ENCODE results near the gene PITPNB. TPM values are rescaled to one million over a fixed set of nuclear protein-coding genes. Genes with fewer than 3 reads are reported as not detected.

PITPNB gene
- total RNA-seq, 1 experiment from 2014 or later: 23.8 TPM

DNA sequence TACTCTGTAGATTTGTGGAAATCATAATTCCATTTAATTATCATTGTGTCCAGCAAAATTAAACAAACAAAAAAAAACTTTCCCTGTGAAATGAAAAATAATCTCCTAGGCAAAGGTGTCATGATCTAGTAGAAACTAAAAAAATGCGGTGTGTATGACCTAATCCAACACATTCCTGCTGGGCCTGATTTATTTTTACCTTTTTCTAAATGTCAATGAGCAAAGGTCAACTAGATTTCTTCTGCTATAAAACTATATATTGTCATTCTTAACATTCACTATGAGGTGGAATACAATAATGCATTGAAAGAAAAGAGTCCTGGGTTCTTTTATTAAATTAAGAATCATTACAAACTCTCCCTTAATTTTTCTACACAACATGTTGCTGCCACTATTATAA lies 60.4 kb downstream of the PITPNB start:
- H3K79me2 ChIP-seq (ENCODE audit: low read length): peaks cover 14% of the 10 kb centered on the region
- H3K4me2 ChIP-seq (ENCODE audit: low read depth, low read length, poor library complexity, severe bottlenecking): no peak overlapping the region
- H3K9ac ChIP-seq (ENCODE audit: low read length): no peak overlapping the region
- H4K20me1 ChIP-seq (ENCODE audit: insufficient read depth, low read depth, low read length): no peaks in the 10 kb centered on the region
- H3K4me1 ChIP-seq (ENCODE audit: low read length): no peaks in the 10 kb centered on the region
- H3K36me3 ChIP-seq (ENCODE audit: insufficient read depth, low read length): peaks cover 39% of the 10 kb centered on the region
- H3K27me3 ChIP-seq (ENCODE audit: low read length): no peaks in the 10 kb centered on the region
- no peak overlapping the region for H3K4me3 ChIP-seq (ENCODE audit: low read length)
- H3K9me2 ChIP-seq (replicated peaks; ENCODE audit: insufficient read depth, low read length): no peaks in the 10 kb centered on the region
- DNase-seq: no peak
- H2AFZ ChIP-seq (ENCODE audit: low read length): no peak overlapping the region
- H3K9me3 ChIP-seq (ENCODE audit: low read length): no peaks in the 10 kb centered on the region
- no peak overlapping the region for H3K27ac ChIP-seq (ENCODE audit: low read length)

DNA sequence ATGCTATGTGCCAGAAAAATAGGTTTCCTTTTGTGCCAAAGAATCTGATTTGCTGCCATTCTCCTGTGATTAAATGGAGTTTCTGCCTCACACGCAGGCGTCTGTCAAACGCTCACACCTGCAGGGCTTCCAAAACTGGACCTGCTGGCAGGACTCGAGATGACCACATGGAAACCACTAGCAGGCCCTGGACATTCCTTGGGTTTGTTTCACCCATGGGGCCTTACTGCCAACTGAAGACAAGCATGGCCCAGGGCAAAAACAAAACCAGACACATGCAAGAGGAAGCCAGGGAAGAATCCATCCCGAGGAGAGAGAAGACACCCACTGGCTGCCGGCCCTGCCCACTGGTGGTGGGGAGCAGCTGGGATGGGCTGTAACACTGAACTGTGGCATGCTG lies 61.6 kb downstream of the PITPNB start:
- Histone ChIP-seq H3K36me3 (ENCODE audit: insufficient read depth, low read length) (peaks cover 51% of the 10 kb centered on the region), H3K27me3 (ENCODE audit: low read length) (no peaks in the 10 kb centered on the region), H3K9me3 (ENCODE audit: low read length) (no peaks in the 10 kb centered on the region)

DNA sequence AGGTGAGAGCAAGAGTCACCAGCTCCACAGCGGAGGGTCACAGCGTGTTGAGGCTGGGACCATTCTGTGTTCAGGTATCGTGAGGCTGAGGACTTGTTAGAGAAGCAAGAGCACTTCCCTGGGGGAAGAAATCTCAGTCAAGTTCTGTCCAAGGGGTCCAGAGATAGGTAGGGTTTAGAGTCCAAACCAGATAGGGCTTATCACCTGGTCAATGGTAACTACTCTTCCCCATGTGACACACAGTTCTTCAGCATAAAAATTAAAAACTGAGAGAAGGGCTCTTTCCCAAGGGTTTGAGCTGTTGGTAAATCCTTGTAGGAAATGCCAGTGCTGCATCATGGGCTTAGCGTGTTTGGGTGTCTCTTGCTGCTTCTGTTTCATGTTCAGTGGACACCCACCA lies 62.7 kb downstream of the PITPNB start:
- no peaks in the 10 kb centered on the region for H3K4me1 ChIP-seq (ENCODE audit: low read length)
- H3K27ac ChIP-seq (ENCODE audit: low read length): no peak overlapping the region
- H3K9me2 ChIP-seq (replicated peaks; ENCODE audit: insufficient read depth, low read length): no peaks in the 10 kb centered on the region
- H3K9ac ChIP-seq (ENCODE audit: low read length): no peak overlapping the region
- H2AFZ ChIP-seq (ENCODE audit: low read length): no peak overlapping the region
- peaks cover 6% of the 10 kb centered on the region; the same call in 1 of the 2 replicates for H3K79me2 ChIP-seq (ENCODE audit: low read length)
- no peak overlapping the region for H3K4me2 ChIP-seq (ENCODE audit: low read depth, low read length, poor library complexity, severe bottlenecking)
- H3K4me3 ChIP-seq (ENCODE audit: low read length): no peak overlapping the region
- H3K36me3 ChIP-seq (ENCODE audit: insufficient read depth, low read length): peaks cover 56% of the 10 kb centered on the region
- no peaks in the 10 kb centered on the region for H3K27me3 ChIP-seq (ENCODE audit: low read length)
- no peaks in the 10 kb centered on the region for H3K9me3 ChIP-seq (ENCODE audit: low read length)
- H4K20me1 ChIP-seq (ENCODE audit: insufficient read depth, low read depth, low read length): no peaks in the 10 kb centered on the region
- DNase-seq: no peak

More for the DNA sequence above, 61.6 kb downstream of the PITPNB start:
- no peak for DNase-seq
- H3K4me2 ChIP-seq (ENCODE audit: low read depth, low read length, poor library complexity, severe bottlenecking): no peak overlapping the region
- no peaks in the 10 kb centered on the region for H3K4me1 ChIP-seq (ENCODE audit: low read length)
- no peaks in the 10 kb centered on the region for H4K20me1 ChIP-seq (ENCODE audit: insufficient read depth, low read depth, low read length)
- no peak overlapping the region for H3K9ac ChIP-seq (ENCODE audit: low read length)
- peaks cover 6% of the 10 kb centered on the region; the same call in 1 of the 2 replicates for H3K79me2 ChIP-seq (ENCODE audit: low read length)
- no peak overlapping the region for H2AFZ ChIP-seq (ENCODE audit: low read length)
- H3K4me3 ChIP-seq (ENCODE audit: low read length): no peak overlapping the region
- no peaks in the 10 kb centered on the region for H3K9me2 ChIP-seq (replicated peaks; ENCODE audit: insufficient read depth, low read length)
- H3K27ac ChIP-seq (ENCODE audit: low read length): no peak overlapping the region

DNA sequence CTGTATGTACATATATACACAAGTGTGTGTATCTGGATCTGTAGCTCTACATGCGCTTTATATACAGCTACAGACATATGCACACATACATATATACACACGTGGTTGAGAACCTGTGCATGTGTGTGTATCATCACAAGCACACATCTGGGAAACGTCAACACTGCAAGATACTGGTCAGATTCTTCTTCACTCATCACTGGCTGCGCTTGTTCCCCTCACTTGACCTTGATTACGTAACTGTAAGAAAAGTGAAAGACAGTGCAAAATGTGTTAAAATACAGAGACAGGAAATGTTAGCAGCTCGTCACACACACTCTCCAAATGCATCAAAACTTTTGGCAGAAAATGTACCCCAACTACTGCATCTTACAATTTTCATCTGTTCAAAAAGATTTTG lies 65.6 kb downstream of the PITPNB start:
- no peaks in the 10 kb centered on the region for H3K9me3 ChIP-seq (ENCODE audit: low read length)
- DNase-seq: no peak
- peaks cover 59% of the 10 kb centered on the region for H3K36me3 ChIP-seq (ENCODE audit: insufficient read depth, low read length)
- 0 out of 2 replicates have a peak, but pooled peaks cover 3% of the 10 kb centered on the region for H3K79me2 ChIP-seq (ENCODE audit: low read length)
- no peak overlapping the region for H3K4me3 ChIP-seq (ENCODE audit: low read length)
- no peak overlapping the region for H2AFZ ChIP-seq (ENCODE audit: low read length)
- no peaks in the 10 kb centered on the region for H3K27me3 ChIP-seq (ENCODE audit: low read length)
- no peak overlapping the region for H3K9ac ChIP-seq (ENCODE audit: low read length)
- H3K4me2 ChIP-seq (ENCODE audit: low read depth, low read length, poor library complexity, severe bottlenecking): no peak overlapping the region
- H4K20me1 ChIP-seq (ENCODE audit: insufficient read depth, low read depth, low read length): no peaks in the 10 kb centered on the region
- H3K27ac ChIP-seq (ENCODE audit: low read length): no peak overlapping the region
- H3K9me2 ChIP-seq (replicated peaks; ENCODE audit: insufficient read depth, low read length): no peaks in the 10 kb centered on the region
- H3K4me1 ChIP-seq (ENCODE audit: low read length): no peaks in the 10 kb centered on the region

DNA sequence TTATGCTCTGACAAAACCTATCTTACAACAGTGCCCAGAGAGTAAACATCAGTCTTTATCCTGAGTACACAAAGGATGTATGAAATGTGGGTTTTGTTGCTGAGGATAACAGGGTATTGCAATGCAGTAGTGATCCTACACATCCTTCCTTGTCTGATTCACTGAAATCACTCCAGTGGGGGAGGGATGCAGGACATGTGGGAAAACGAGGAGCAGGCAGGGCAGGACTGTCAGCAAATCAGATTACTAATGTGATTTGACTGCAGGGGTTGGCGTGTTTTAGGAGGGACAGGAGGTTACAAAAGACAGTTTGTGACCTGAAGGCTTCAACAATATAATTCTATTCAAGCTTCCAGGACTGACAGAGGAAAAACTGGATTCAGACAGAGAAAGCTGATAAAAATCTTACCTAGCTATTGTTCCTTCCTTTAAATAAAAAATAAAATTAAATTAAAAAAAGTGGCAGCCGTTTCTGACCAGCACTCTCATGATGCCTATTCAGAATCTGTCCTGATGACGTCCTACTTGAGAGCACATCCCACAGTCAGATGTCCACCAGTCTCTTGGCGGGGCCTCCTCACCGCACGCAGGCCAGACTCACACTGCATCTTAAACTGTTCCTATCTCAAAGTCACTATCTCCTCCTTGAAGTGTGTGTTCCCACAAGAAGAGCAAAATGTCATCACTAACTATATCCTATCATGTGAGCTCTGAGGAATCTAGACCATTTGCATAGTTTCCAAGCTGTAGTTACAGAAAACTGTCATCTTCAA lies 66.9 kb downstream of the PITPNB start:
- Histone ChIP-seq H3K36me3 (ENCODE audit: insufficient read depth, low read length) (peaks cover 47% of the 10 kb centered on the region), H2AFZ (ENCODE audit: low read length) (no peak overlapping the region), H3K4me3 (ENCODE audit: low read length) (no peak overlapping the region), H3K27me3 (ENCODE audit: low read length) (no peaks in the 10 kb centered on the region), H3K4me2 (ENCODE audit: low read depth, low read length, poor library complexity, severe bottlenecking) (no peak overlapping the region), H3K27ac (ENCODE audit: low read length) (no peak overlapping the region), H3K4me1 (ENCODE audit: low read length) (no peaks in the 10 kb centered on the region), H3K79me2 (ENCODE audit: low read length) (0 out of 2 replicates have a peak, but pooled peaks cover 3% of the 10 kb centered on the region), H3K9me2 (replicated peaks; ENCODE audit: insufficient read depth, low read length) (no peaks in the 10 kb centered on the region), H3K9ac (ENCODE audit: low read length) (no peak overlapping the region), H4K20me1 (ENCODE audit: insufficient read depth, low read depth, low read length) (no peaks in the 10 kb centered on the region), H3K9me3 (ENCODE audit: low read length) (no peaks in the 10 kb centered on the region)
- no peak for DNase-seq

DNA sequence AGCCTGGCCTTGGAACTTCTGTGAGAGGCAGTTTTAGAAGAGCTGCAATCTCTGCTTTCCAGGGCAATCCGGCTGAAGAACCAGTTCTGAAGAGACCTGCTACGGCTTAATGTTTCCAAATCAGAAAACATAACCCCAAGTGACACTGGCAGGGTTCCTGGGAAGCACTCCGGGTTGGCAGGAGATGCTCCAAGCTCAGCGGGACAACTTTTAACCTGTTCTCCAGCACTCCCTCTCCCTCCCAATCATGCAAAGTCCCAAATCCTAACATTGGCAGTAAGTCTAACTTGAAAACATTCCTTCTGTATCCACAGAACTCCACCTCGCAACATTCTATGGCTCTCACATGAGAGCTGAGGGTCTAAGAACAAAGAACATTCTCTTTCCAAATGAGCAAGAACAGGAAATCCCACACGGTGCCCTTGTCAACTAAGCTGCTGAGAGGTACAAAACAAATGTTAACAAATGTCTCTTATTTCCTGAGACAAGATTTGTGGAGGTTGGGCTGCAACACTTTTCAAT lies 69.0 kb downstream of the PITPNB start:
- H3K9ac ChIP-seq (ENCODE audit: low read length): no peak overlapping the region
- no peaks in the 10 kb centered on the region for H3K4me1 ChIP-seq (ENCODE audit: low read length)
- H3K79me2 ChIP-seq (ENCODE audit: low read length): 0 out of 2 replicates have a peak, but pooled peaks cover 3% of the 10 kb centered on the region
- H3K9me3 ChIP-seq (ENCODE audit: low read length): no peaks in the 10 kb centered on the region
- no peak overlapping the region for H2AFZ ChIP-seq (ENCODE audit: low read length)
- no peak overlapping the region for H3K27ac ChIP-seq (ENCODE audit: low read length)
- H3K9me2 ChIP-seq (replicated peaks; ENCODE audit: insufficient read depth, low read length): no peaks in the 10 kb centered on the region
- peaks cover 36% of the 10 kb centered on the region; the same call in 1 of the 2 replicates for H3K36me3 ChIP-seq (ENCODE audit: insufficient read depth, low read length)
- DNase-seq: no peak
- no peaks in the 10 kb centered on the region for H4K20me1 ChIP-seq (ENCODE audit: insufficient read depth, low read depth, low read length)
- no peak overlapping the region for H3K4me2 ChIP-seq (ENCODE audit: low read depth, low read length, poor library complexity, severe bottlenecking)
- no peaks in the 10 kb centered on the region for H3K27me3 ChIP-seq (ENCODE audit: low read length)
- no peak overlapping the region for H3K4me3 ChIP-seq (ENCODE audit: low read length)

DNA sequence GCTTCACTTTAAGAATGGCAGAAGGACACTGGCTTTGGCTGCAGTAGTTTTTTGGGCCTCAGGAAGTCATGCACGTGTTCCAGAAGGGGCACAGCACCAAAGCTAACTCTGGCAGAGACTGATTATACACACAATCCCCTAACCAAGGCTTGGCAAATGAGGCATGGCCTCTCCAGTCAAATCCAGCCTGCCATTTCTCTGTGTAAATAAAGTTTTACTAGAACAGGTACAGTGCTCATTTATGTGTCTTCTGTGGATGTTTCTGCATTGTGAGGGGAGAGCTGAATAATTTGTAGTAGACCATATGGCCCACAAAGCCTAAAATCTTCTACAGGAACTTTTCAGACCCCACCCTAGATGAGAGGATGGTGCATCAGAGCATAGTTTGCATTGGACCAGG lies 71.1 kb downstream of the PITPNB start:
- H2AFZ ChIP-seq (ENCODE audit: low read length): no peak overlapping the region
- H3K9me3 ChIP-seq (ENCODE audit: low read length): no peaks in the 10 kb centered on the region
- H3K4me2 ChIP-seq (ENCODE audit: low read depth, low read length, poor library complexity, severe bottlenecking): no peak overlapping the region
- no peaks in the 10 kb centered on the region for H3K79me2 ChIP-seq (ENCODE audit: low read length)
- H3K4me1 ChIP-seq (ENCODE audit: low read length): no peaks in the 10 kb centered on the region
- no peak overlapping the region for H3K4me3 ChIP-seq (ENCODE audit: low read length)
- DNase-seq: no peak
- H3K9ac ChIP-seq (ENCODE audit: low read length): no peak overlapping the region
- H4K20me1 ChIP-seq (ENCODE audit: insufficient read depth, low read depth, low read length): no peaks in the 10 kb centered on the region
- no peaks in the 10 kb centered on the region for H3K27me3 ChIP-seq (ENCODE audit: low read length)
- no peak overlapping the region for H3K27ac ChIP-seq (ENCODE audit: low read length)
- H3K9me2 ChIP-seq (replicated peaks; ENCODE audit: insufficient read depth, low read length): no peaks in the 10 kb centered on the region
- H3K36me3 ChIP-seq (ENCODE audit: insufficient read depth, low read length): peaks cover 22% of the 10 kb centered on the region; the same call in 1 of the 2 replicates

DNA sequence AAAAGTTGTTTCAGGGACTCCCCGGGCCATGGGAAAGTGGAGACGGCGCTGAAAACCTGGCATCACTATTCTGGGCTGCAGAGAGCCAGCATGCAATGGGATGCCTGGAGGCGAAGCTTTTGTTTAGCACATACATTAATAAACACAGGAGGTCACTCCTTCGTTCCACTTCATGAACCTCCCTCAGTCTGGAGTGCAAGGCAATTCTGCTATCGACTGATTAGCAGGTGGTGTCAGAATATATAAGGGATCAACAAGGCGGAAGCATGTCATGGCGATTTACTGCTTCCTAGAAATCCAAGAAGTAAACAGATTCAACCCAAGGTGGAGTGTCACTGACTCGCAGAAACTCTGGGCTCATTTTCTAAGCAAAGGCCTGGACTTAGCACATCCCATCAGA lies 72.1 kb downstream of the PITPNB start:
- Histone ChIP-seq H3K36me3 (ENCODE audit: insufficient read depth, low read length) (peaks cover 13% of the 10 kb centered on the region; the same call in 1 of the 2 replicates), H3K27me3 (ENCODE audit: low read length) (no peaks in the 10 kb centered on the region), H3K4me1 (ENCODE audit: low read length) (no peaks in the 10 kb centered on the region), H3K4me3 (ENCODE audit: low read length) (no peak overlapping the region), H3K9ac (ENCODE audit: low read length) (no peak overlapping the region), H2AFZ (ENCODE audit: low read length) (no peak overlapping the region), H3K27ac (ENCODE audit: low read length) (no peak overlapping the region), H3K9me2 (replicated peaks; ENCODE audit: insufficient read depth, low read length) (no peaks in the 10 kb centered on the region), H3K9me3 (ENCODE audit: low read length) (no peaks in the 10 kb centered on the region), H3K4me2 (ENCODE audit: low read depth, low read length, poor library complexity, severe bottlenecking) (no peak overlapping the region), H3K79me2 (ENCODE audit: low read length) (no peaks in the 10 kb centered on the region), H4K20me1 (ENCODE audit: insufficient read depth, low read depth, low read length) (no peaks in the 10 kb centered on the region)
- DNase-seq: no peak
